Neuronal stem cell (in vitro differentiated cells): ENCODE data around the gene MPHOSPH6.

Source experiments
- DNase-seq: peaks from one replicate; pipeline ENCODE4 v3.0.0-alpha.2; 2013; ENCODE audit warnings: low spot score
- H2AFZ ChIP-seq: one replicate; pipeline ENCODE4 v1.6.1; 2013; ENCODE audit warnings: mild to moderate bottlenecking, low read length, inconsistent platforms
- H2AK5ac ChIP-seq: 2 replicates; pipeline ENCODE4 v1.6.1; 2013; ENCODE audit warnings: low read depth, mild to moderate bottlenecking, inconsistent platforms, low read length, moderate library complexity, mixed read lengths
- H2BK120ac ChIP-seq: 2 replicates; pipeline ENCODE4 v1.6.1; 2013; ENCODE audit warnings: low read depth, mild to moderate bottlenecking, inconsistent platforms, low read length, moderate library complexity, mixed read lengths
- H2BK12ac ChIP-seq: one replicate; pipeline ENCODE4 v1.6.1; 2013; ENCODE audit warnings: low read length, inconsistent platforms
- H2BK15ac ChIP-seq: 2 replicates; pipeline ENCODE4 v1.6.1; 2013; ENCODE audit warnings: mild to moderate bottlenecking, low read length, inconsistent platforms, mixed read lengths
- H2BK5ac ChIP-seq: one replicate; pipeline ENCODE4 v1.6.1; 2013; ENCODE audit warnings: inconsistent platforms, mild to moderate bottlenecking, low read length, moderate library complexity
- H3K14ac ChIP-seq: one replicate; pipeline ENCODE4 v1.6.1; 2013; ENCODE audit warnings: low read length, inconsistent platforms
- H3K18ac ChIP-seq: 2 replicates; pipeline ENCODE4 v1.6.1; 2013; ENCODE audit warnings: low read length, inconsistent platforms
- H3K23ac ChIP-seq: 2 replicates; pipeline ENCODE4 v1.6.1; 2013; ENCODE audit warnings: low read depth, mild to moderate bottlenecking, mixed read lengths, low read length, inconsistent platforms; ENCODE audit not compliant: poor library complexity
- H3K27ac ChIP-seq: replicated peaks from 3 replicates; pipeline ENCODE4 v1.5.1; 2013; ENCODE audit warnings: low read length, inconsistent platforms
- H3K27me3 ChIP-seq, 3 experiments: 2 replicates each; pipeline ENCODE4 v1.6.1; 2013; ENCODE audit warnings: low read length in 3 of 3, mild to moderate bottlenecking in 2 of 3, inconsistent platforms in 1 of 3, low read depth in 1 of 3, mixed read lengths in 1 of 3, moderate library complexity in 1 of 3; ENCODE audit not compliant: control insufficient read depth in 3 of 3, insufficient read depth in 3 of 3
- H3K36me3 ChIP-seq, 2 donors: replicated peaks in 1 of 2; 2 replicates each; pipeline ENCODE4 v1.6.1; 2013; ENCODE audit warnings: low read length in 2 of 2; ENCODE audit not compliant: control insufficient read depth in 2 of 2, insufficient read depth in 2 of 2
- H3K4ac ChIP-seq: 2 replicates; pipeline ENCODE4 v1.6.1; 2013; ENCODE audit warnings: inconsistent platforms, mild to moderate bottlenecking, low read length, moderate library complexity
- H3K4me1 ChIP-seq, 2 donors: 1 replicate in 1 of 2; 2 replicates in 1 of 2; pipeline ENCODE4 v1.6.1; 2013; ENCODE audit warnings: low read length in 2 of 2, low read depth in 1 of 2; ENCODE audit not compliant: control insufficient read depth in 2 of 2, insufficient read depth in 1 of 2
- H3K4me2 ChIP-seq: one replicate; pipeline ENCODE4 v1.6.1; 2013; ENCODE audit warnings: mild to moderate bottlenecking, low read length, inconsistent platforms; ENCODE audit not compliant: insufficient read depth, poor library complexity, severe bottlenecking
- H3K4me3 ChIP-seq, 2 donors: 2 replicates each; pipeline ENCODE4 v1.5.1; 2013; ENCODE audit warnings: low read length in 2 of 2, mild to moderate bottlenecking in 2 of 2, inconsistent platforms in 1 of 2, moderate library complexity in 1 of 2
- H3K79me1 ChIP-seq: one replicate; pipeline ENCODE4 v1.6.1; 2013; ENCODE audit warnings: low read depth, mild to moderate bottlenecking, inconsistent platforms, low read length, moderate library complexity
- H3K9ac ChIP-seq: one replicate; pipeline ENCODE4 v1.6.1; 2013; ENCODE audit warnings: mild to moderate bottlenecking, low read depth, low read length, inconsistent platforms; ENCODE audit not compliant: poor library complexity
- H3K9me3 ChIP-seq, 2 donors: replicated peaks in 1 of 2; 2 replicates each; pipeline versions ENCODE3 to v1.6.1; 2013; ENCODE audit warnings: low read length in 2 of 2, mild to moderate bottlenecking in 2 of 2, inconsistent platforms in 1 of 2, low read depth in 1 of 2, mixed read lengths in 1 of 2, moderate library complexity in 1 of 2; ENCODE audit not compliant: control insufficient read depth in 2 of 2, insufficient read depth in 1 of 2
- H4K8ac ChIP-seq: one replicate; pipeline ENCODE4 v1.6.1; 2013; ENCODE audit warnings: low read depth, mild to moderate bottlenecking, inconsistent platforms, low read length, moderate library complexity
- H4K91ac ChIP-seq: one replicate; pipeline ENCODE4 v1.6.1; 2013; ENCODE audit warnings: low read length, low read depth, mild to moderate bottlenecking, inconsistent platforms; ENCODE audit not compliant: poor library complexity
- WGBS, 2 donors: extraction: QIAGEN DNeasy Blood & Tissue Kit; methylation state at CpG; one replicate each; pipeline ENCODE4 v1.1.7; 2013; ENCODE audit warnings: missing lambda C conversion rate in 2 of 2, mixed read lengths in 1 of 2; ENCODE audit not compliant: insufficient read length in 2 of 2, insufficient replicate concordance in 1 of 2; ENCODE audit errors: extremely low coverage in 2 of 2; 5-methylcytosine and 5-hydroxymethylcytosine counted together

MPHOSPH6 gene

DNA sequence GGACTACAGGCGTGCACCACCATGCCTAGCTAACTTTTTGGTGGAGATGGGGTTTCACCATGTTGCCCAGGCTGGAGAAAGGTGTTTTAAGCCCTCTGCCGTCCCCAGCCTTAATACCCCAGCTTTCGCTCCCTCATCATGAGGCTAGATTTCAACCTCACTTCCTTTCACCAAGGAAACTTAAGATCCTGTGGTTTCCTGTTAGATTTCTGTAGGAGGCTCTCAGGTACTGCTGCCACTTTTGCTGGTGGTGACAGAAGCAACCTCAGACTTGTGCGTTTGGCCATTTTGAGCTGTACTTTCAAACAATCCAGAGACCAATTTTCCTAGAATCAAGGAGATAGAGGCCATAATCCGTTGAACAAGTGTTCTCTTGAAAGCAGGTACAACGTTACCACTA lies 36.2 kb downstream of the MPHOSPH6 start:
- Histone ChIP-seq H2AFZ (no peak overlapping the region), H3K4me3 (no peak overlapping the region), H4K8ac (no peak overlapping the region), H2BK15ac (no peak overlapping the region), H3K9ac (no peak overlapping the region), H2BK120ac (no peak overlapping the region), H4K91ac (no peak overlapping the region), H3K18ac (peak overlapping the region; percentile 17), H3K27ac (no peak overlapping the region), H2AK5ac (no peak overlapping the region), H3K27me3 (no peaks in the 10 kb centered on the region), H3K36me3 (peaks cover 2 to 17% of the 10 kb centered on the region in 2 donors), H3K4ac (no peak overlapping the region), H3K9me3 (no peaks in the 10 kb centered on the region), H3K23ac (no peak overlapping the region), H3K14ac (no peak overlapping the region), H3K4me1 (peaks cover 0 to 2% of the 10 kb centered on the region in 2 donors), H3K4me2 (no peak overlapping the region), H3K79me1 (no peaks in the 10 kb centered on the region), H2BK12ac (no peak overlapping the region), H2BK5ac (no peak overlapping the region)
- no CpG with 5 or more reads among the region's 6 CpGs for WGBS, 2 donors
- no peak for DNase-seq

DNA sequence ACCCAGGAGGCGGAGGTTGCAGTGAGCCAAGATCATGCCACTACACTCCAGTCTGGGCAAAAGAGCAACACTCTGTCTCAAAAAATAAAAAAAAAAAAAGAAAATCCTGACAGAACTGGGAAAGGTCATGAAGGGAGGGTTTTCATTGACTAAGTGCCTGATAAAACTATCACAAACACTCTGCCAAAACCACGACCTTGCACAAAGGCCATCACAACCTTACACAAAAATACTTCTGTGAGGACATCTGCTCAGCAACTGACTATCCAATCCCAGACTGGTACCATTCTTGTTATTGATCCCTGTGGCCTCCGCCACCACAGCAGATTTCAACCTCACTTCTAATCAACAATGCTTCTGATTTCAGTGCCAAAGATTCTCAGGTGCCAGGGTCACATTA lies 40.1 kb downstream of the MPHOSPH6 start:
- no peak overlapping the region for H4K91ac ChIP-seq
- no peak overlapping the region for H2AK5ac ChIP-seq
- no peak overlapping the region for H3K18ac ChIP-seq
- no peaks in the 10 kb centered on the region for H3K9me3 ChIP-seq
- H3K27me3 ChIP-seq, result no peaks in the 10 kb centered on the region
- H4K8ac ChIP-seq, result no peak overlapping the region
- H2BK12ac ChIP-seq, result no peak overlapping the region
- H2AFZ ChIP-seq, result no peak overlapping the region
- no peak overlapping the region for H3K4ac ChIP-seq
- no peak overlapping the region for H2BK5ac ChIP-seq
- H2BK15ac ChIP-seq, result no peak overlapping the region
- no peaks in the 10 kb centered on the region for H3K79me1 ChIP-seq
- WGBS, 2 donors, result no CpG with 5 or more reads among the region's 3 CpGs
- no peak overlapping the region for H3K4me3 ChIP-seq
- H3K14ac ChIP-seq, result no peak overlapping the region
- H3K23ac ChIP-seq, result no peak overlapping the region
- H3K36me3 ChIP-seq, result no peaks in the 10 kb centered on the region
- no peak overlapping the region for H3K4me2 ChIP-seq
- no peak for DNase-seq
- H3K27ac ChIP-seq, result no peak overlapping the region
- H3K4me1 ChIP-seq, result no peaks in the 10 kb centered on the region
- no peak overlapping the region for H2BK120ac ChIP-seq
- no peak overlapping the region for H3K9ac ChIP-seq

DNA sequence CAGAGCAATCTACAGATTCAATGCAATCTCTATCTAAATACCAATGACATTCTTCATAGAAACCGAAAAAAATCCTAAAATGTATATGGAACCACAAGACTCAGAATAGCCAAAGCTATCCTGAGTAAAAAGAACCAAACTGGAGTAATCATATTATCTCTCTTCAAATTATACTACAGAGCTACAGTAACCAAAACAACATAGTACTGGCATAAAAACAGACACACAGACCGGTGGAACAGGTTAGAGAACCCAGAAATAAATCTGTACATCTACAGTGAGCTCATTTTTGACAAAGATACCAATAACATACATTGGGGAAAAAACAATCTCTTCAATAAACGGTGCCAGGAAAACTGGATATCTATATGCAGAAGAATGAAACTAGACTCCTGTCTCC lies 45.4 kb downstream of the MPHOSPH6 start:
- no peak overlapping the region for H3K18ac ChIP-seq
- no peak overlapping the region for H3K14ac ChIP-seq
- no peak overlapping the region for H4K91ac ChIP-seq
- no peak overlapping the region for H2AK5ac ChIP-seq
- H3K27me3 ChIP-seq, result no peaks in the 10 kb centered on the region
- H3K4ac ChIP-seq, result no peak overlapping the region
- no peaks in the 10 kb centered on the region for H3K9me3 ChIP-seq
- H3K36me3 ChIP-seq, result no peaks in the 10 kb centered on the region
- H2BK15ac ChIP-seq, result no peak overlapping the region
- DNase-seq, result no peak
- H3K79me1 ChIP-seq, result no peaks in the 10 kb centered on the region
- no peak overlapping the region for H2BK5ac ChIP-seq
- no peak overlapping the region for H3K4me2 ChIP-seq
- no peak overlapping the region for H3K27ac ChIP-seq
- H2BK120ac ChIP-seq, result no peak overlapping the region
- H3K4me3 ChIP-seq, result no peak overlapping the region
- no peak overlapping the region for H4K8ac ChIP-seq
- H2BK12ac ChIP-seq, result no peak overlapping the region
- H3K23ac ChIP-seq, result no peak overlapping the region
- H3K9ac ChIP-seq, result no peak overlapping the region
- no peak overlapping the region for H2AFZ ChIP-seq
- H3K4me1 ChIP-seq, result no peaks in the 10 kb centered on the region
- whole genome bisulfite sequencing, 2 donors, result no CpG with 5 or more reads among the region's 3 CpGs

DNA sequence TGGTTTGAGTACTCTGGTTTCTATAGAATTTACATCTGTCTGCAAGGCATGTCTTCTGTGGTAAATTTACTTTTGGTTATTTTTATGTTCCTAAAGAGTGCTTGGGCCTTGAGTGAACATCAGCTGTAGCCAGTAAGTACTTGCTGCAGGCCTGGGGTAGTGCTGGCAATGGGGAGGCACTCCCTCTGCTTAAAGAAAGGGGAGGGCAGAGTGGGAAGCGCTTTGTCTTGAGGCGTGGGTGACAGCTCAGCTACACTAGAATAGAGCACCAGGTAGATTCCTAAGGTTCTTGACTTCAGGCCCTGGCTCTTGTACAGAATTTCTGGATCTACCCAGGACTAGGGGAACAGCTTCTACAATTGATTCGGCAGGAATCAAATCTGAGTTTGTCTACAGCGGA lies 50.6 kb downstream of the MPHOSPH6 start:
- no peaks in the 10 kb centered on the region for H3K27me3 ChIP-seq
- H3K4me2 ChIP-seq, result no peak overlapping the region
- H3K4me1 ChIP-seq, result no peaks in the 10 kb centered on the region
- H3K27ac ChIP-seq, result no peak overlapping the region
- no peak overlapping the region for H3K4ac ChIP-seq
- no peaks in the 10 kb centered on the region for H3K9me3 ChIP-seq
- no CpG with 5 or more reads among the region's 4 CpGs for WGBS, 2 donors
- no peak overlapping the region for H2BK120ac ChIP-seq
- no peak overlapping the region for H4K91ac ChIP-seq
- no peak overlapping the region for H3K23ac ChIP-seq
- H3K9ac ChIP-seq, result no peak overlapping the region
- no peak overlapping the region for H3K4me3 ChIP-seq
- no peaks in the 10 kb centered on the region for H3K36me3 ChIP-seq
- no peak overlapping the region for H2AK5ac ChIP-seq
- no peak overlapping the region for H2BK15ac ChIP-seq
- H3K18ac ChIP-seq, result no peak overlapping the region
- H2BK5ac ChIP-seq, result no peak overlapping the region
- DNase-seq, result no peak
- no peak overlapping the region for H2AFZ ChIP-seq
- H2BK12ac ChIP-seq, result no peak overlapping the region
- no peaks in the 10 kb centered on the region for H3K79me1 ChIP-seq
- H3K14ac ChIP-seq, result no peak overlapping the region
- no peak overlapping the region for H4K8ac ChIP-seq
